SW480 (cell line): ENCODE data around the gene C9orf152.
"Not testable (repeated sequence)": the region's sequence is repeated elsewhere in the genome, so short reads cannot be mapped to it uniquely, and the experiment has no call there.

ENCODE experiments used
- DNase-seq: peaks from one replicate; pipeline ENCODE4 v3.0.0-alpha.2; 2016; ENCODE audit warnings: low spot score

Gene C9orf152, protein sequence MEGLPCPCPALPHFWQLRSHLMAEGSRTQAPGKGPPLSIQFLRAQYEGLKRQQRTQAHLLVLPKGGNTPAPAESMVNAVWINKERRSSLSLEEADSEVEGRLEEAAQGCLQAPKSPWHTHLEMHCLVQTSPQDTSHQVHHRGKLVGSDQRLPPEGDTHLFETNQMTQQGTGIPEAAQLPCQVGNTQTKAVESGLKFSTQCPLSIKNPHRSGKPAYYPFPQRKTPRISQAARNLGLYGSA

DNA sequence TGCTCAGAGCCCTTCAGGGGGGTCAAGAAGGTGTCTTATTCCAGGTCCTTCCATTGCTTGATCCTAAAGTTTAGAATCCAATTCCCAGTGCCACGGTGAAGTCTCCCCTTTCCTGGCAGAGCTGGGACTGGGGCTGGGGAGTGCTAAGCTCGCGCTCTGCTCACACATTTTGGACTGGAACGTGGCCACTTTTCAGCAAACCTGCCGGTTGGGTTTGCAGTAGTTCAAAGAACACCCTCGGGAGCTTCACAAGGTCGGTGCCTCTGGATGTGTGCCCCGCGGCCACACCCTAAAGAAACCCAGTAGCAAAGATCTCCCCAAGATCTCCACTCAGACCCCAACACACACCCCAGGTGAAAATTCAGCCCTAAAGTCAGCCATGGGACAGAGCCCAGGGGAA lies at the start of gene C9orf152:
C9orf152 (minus strand) TSS at position 129 of the 400 bp plus-strand sequence. CDS start 580 bp downstream, outside the sequence.
- no peak for DNase-seq

DNA sequence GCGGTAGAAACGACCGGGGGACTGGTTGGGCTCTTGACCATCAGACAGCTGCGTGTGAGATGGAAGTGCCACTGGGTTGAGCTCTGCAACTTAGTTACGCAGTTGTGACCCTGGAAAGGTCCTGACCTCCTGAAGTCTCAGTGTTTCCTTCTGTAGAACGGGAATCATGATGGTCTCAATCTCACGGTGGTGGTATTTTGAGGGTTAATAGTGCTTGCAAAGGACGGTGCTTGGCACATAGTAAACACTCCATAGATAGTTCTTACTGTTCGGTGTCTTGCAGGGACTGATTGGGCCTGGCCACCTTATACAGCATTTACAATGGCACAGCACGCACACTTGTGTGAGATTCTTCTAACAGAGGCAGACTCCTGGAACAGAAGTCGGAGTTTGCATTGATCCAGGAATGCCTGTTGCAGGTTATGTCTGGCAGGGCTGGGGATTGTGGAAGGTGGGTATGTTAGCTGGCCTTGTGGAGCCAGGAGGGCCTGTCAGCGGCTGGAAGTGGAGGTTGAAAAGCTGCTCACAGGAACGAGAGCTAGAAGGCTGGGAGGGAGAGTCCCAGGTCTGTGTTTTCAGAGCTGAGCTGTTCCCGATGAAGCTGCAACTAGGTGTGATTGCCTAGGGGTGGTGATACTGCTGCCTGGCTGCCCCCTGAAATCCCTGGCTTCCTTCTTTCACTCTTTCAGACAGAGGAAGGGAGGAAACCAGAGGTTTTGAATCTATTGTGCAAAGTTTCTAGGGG lies 49.3 kb upstream of the C9orf152 start:
- peak; percentile 46 for DNase-seq

DNA sequence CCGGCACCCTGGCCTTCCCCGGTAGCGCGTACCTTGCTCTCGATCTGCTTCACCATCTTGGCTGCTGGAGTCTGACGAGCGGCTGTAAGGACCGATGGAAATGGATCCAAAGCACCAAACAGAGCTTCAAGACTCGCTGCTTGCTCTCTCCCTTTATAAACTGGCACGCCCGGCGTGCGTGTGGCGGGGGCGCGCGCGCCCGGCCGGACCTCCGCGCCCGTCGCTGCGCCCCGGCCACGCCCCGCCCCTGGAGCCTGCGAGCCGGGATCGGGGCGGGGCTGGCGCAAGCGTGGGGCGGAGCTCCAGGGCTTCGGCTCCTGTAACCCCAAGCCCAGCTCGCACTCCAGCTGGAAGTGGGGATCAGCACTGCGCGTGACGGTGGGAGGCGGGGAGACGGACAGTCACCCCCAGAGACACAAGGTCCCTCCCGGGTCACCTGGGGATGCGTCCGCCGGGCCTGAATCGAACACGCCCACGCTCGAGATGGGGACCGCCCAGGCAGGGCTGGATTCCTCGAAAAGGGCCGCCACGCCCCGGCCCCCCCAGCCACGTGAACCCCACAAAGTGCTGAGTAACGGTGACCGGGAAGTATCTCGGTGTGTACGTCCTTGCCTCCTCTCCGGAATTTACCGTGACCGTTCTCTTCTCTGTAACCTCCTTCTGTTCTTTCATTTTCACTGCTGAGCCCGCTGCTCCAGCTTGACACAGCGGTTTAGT lies 48.6 kb upstream of the C9orf152 start, which contains the start of gene TXN:
TXN (minus strand) TSS at position 128 of the 717 bp plus-strand sequence; CDS start at position 56, 72 bp downstream.
- DNase-seq: peak; percentile 91

DNA sequence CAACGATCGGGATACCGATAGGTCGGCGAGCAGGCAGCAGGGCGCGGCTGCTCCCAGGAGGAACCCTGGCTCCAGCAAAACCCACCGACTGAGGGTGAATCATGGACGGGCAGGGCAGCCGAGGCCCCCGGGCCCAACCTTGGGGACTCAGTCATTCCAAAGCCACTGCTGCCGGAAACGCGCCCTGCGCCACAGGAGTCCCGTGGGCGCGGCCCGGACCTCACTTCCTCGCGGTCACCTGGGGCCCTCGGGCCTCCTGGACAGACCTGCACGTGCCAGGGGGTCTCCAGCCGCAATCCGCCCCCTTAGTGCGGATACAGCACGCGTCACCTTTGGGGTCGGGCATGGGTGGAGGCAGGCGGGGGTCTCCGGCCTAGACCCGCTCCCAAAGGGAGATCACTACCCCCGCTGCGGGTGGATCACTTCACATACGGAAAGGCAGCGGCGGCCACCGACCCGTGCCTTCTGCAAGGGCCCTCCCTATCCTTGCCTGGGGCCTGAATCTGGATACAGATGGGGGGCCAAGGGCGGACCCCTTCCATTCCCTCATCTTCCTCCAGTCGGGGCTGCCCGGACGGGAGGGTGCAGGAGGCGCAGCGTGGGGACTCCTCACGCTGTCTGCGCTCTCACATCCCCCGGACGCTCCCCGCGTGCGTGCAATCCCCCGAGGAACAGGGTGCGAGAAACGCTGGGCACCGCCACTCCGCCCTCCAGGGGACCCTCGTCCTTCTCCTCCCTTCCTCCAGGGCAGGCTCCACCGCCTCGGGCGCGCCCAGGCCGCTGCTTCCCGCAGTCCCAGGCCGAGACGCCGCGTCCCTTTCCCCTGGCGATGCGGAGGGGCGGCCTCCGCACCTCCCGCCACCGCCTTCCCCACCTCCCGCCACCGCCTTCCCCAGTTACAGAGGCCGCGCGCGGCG lies 47.8 kb upstream of the C9orf152 start:
- DNase-seq: peak; percentile 72

DNA sequence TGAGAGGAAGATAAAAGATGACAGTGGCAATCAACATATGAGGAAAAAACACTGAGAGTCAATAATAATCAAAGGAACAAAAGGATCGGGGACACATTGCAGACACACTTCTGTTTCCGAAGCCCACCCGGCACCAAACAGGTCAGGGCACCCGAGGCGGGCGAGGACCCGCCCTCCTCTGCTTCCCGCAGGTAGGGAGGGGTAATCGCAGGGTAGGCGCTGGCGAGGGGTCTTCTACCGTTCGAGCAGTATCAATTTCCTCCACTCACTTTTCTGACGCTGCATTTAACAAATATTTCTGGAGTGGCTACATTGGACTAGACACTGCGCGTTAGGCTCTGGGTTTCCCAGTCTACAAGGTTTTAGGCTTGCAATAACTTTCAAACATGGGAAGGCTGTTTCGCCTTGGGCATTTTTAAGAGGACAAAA lies 47.1 kb upstream of the C9orf152 start:
- no peak for DNase-seq

DNA sequence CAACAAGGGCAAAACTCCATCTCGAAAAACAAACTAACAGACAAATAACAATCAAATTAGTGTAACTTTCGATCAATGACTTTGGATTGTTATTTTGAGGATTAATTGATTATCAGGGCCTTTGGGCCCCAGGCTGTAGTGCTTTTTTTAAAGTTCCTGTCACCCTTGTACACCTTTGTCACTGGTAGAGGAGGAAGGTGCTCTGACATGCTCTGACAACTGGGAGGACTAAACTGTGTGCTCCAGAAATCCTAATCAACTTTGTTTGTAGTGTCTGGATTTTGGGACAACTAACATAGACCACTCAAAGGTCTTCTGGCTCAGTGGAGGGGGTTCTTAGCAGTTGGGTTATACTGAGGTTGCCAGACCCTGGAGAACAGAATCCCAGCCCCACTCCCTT lies 46.5 kb upstream of the C9orf152 start:
- no peak for DNase-seq

DNA sequence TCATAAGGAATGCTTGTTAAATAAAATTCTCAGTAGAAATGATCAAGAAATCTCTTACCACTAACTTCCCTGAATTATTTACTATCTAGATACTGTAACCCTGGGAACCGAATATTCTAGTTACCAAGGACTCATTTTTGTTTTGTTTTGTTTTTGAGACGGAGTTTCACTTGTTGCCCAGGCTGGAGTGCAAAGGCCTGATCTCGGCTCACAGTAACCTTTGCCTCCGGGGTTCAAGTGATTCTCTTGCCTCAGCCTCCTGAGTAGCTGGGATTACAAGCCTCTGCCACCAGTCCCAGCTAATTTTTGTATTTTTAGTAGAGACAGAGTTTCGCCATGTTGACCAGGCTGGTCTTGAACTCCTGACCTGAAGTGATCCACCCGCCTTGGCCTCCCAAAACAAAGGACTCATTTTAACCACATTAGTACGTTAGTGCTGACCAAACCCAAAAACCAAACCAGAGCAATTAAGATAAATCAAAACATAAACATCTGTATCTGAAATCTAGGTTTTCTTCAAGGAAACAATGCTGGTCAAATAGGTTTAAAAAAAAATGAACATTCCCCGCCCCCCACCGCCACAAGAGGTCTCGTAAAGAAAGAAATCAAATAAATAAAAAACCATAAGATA lies 44.7 kb upstream of the C9orf152 start:
- no peak for DNase-seq

DNA sequence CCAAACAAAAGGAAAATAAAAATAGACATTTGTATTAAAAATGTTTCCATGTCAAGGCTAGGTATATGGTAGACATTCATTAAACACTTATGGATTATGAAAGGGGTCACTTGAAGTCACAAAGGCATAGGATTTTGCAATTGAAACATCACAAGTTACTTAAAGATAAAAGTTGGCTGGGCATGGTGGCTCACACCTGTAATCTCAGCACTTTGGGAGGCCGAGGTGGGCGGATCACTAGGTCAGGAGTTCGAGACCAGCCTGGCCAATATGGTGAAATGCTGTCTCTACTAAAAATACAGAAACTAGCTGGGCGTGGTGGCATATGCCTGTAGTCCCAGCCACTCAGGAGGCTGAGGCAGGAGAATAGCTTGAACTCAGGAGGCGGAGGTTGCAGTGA lies 43.8 kb upstream of the C9orf152 start:
- not testable (repeated sequence) for DNase-seq

DNA sequence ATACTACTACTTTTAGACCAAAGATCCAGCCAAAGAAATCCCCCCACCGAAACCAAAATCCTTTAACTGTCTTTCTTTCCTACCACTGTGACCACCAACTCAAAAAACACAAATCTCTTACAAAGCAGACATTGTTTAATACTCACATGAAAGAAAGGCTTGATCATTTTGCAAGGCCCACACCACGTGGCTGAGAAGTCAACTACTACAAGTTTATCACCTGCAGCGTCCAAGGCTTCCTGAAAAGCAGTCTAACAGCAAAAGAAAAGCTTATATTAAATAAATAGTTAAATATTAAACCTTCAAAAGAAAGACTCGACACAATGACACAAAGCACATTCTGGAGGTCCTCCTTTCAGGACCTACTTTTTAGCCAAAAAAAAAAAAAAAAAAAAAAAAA lies 43.3 kb upstream of the C9orf152 start:
- DNase-seq: no peak

DNA sequence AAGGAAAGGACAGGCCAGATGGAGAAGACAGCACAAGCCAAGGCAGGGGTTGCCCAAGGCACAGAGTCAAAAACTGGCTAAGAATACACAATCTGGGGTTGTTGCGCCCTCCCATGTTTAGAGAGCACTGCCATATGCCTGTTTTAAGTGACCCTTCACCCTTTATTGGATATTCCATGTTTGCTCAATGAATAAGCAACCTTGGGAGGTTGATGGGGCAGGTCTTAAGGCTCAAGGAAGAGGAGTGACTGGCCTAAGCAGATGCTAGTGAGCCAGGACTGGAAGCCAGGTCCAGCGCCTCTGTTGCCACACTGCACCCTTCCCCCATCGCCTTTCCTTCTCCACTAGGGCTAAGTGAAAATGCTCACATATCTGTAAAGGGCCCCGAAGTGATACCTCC lies 41.6 kb upstream of the C9orf152 start:
- no peak for DNase-seq

DNA sequence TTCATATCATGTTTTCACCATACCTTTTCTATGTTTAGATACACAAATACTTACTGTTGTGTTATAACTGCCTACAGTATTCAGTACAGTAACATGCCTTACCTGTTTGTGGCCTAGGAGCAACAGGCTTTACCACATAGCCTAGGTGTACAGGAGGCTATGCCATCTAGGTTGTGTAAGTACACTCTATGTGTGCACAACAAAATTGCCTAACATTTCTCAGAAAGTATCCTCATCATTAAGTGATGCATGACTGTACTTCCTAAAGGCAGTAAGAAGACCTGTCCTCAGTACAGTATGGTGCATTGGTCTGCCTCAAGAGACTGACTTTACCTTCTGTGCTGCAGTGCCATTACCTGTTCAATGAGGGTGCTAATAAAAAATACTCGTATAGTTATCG lies 40.4 kb upstream of the C9orf152 start:
- DNase-seq: no peak

DNA sequence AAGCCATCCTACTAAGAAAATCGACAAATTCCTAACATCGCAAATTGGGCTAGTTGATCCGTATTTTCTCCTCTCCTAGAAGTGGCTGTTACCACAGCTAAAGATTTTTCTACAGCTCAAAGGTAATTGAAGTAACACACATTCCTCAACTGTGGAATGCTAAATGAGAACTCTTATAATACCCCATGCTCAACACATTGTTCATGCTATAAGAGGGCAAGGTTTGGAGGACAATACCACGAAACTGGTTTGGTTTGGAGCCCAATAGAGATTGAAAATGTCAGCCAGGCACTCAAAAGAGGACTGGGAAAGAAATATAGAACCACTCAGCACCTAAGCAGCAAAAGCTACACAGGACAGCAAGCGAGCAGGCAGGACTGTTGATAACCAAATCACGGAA lies 38.3 kb upstream of the C9orf152 start:
- DNase-seq: no peak

DNA sequence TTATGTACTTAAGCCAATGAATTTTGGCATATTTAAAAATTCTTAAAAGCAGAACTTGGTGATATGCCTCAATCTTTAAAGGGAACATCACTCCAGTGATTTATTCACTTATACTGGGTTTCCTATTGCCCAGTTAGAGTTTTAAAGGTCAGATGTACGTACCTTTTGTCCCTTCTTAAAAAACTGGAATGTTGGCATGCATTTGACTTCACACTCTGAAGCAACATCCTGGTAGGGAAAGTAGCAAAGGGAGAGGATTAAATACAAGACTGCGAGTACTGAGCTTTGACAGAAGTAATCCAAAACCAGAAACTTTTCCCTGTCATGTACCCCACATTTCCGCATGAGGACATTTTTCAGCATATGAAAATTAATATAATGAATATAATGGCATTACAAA lies 36.7 kb upstream of the C9orf152 start:
- no peak for DNase-seq

DNA sequence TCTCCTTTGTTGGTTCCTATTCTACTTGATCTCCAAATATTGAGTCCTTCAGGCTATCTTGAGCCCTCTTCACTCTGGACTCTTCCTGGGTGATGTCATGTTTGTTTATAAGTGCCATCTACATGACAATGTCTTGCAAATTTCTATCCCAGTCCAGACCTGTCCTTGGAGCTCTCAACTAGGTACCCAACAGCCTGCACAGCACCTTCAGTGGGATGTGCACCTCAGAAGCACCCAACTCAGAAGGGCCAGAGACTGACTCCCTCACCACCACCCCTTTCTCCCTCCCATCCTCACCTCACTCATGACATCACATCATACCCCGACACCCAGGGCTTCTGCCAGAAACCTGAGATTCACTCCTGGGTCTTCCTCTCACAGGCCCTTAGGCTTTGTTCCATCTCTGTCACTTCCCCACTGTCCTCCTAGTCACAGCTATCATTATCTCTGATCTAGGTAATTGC lies 33.9 kb upstream of the C9orf152 start:
- no peak for DNase-seq

DNA sequence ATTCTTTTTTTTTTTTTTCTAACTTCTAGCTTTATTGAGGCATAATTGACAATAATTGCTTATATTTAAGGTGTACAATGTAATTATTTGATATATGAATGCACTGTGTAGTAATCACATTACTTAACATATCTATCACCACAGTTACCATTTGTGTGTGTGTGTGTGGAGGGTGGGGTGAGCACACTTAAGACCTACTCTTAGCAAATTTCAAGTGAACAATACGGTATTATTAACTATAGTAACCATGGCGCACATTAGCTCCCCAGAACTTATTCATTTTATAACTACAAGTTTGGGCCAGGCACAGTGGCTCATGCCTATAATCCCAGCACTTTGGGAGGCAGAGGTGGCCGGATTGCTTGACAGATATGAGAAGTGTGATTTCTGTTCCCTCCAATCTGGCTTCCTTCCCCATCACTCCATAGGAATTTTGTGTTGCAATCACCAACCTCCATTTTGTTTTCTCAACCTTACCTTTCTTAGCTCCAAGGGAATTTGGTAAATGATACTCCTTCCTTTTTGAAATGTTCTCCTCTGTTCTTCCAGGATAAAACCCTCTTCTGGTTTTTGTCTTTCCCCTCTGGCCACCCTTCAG lies 33.4 kb upstream of the C9orf152 start:
- no peak for DNase-seq

DNA sequence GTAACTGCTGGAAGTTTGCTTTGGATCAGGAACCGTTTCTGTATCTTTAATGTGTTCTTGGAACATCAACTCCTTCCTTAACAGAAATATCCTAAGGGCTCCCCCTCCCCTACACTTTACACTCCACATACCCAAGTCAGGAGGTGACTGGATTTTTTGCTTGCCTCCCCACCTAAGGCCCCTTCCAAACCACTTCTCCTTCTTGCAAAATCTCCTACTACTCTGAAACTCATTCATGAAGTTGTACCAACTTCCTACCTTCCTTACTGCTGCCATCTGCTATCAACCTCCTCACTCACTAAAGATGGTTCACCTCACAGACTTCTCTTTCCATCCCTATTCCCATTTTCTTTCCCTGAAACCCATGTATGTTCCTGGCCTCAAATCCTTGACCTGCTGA lies 32.2 kb upstream of the C9orf152 start:
- DNase-seq: no peak

DNA sequence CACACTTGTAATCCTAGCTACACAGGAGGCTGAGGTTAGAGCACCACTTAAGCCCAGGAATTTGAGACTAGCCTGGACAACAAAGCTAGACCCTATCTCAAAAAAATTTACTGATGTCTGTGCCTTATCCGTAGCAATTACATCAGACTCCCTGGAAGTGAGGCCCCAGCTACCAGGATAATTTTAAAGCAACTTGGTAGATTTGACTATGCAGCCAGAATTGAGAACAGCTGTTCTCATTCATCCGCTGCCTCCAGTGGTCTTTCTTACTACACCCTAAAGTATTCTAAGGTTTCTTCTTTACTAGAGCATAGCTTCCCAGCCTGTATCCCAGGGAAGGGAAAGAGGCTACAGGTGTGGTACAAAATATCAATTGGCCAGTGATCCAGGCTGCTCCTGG lies 20.4 kb upstream of the C9orf152 start:
- no peak for DNase-seq

DNA sequence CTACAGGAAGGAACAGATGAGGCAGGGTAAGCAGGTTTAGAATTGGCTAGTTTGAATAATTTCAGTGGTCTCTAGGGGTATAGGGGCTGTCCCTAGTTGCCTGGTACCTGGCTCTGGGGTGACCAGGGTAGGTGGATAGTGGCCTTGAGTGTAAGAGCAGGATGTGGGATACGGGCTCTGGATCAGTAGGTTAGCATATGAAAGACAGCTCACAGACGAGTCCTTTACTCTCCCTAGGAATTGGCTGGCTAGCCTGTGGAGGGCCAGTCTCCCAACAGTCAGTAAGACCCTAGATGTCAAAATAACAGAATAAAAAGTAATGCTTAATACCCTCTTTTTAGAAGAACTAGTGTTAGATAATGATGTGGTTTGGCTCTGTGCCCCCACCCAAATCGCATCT lies 16.6 kb upstream of the C9orf152 start:
- DNase-seq: no peak

DNA sequence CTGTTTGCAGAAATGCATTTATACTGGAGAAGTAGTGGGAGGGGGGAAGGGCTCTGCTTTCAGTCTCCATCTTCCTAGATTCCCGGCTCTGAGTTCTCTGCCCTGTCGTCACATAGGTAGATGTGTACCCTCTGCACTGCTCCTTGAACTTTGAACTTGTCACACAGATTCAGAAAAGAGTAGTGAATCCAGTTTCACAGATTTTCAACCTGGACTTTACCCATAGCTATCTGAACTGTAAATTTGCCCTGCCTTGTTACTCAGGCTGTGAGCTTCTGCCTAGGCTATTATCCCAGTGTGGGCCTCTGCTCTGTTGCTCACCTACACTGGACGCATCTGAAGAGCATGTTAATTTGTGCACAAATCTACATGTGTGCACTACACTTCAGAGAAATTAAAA lies 12.8 kb upstream of the C9orf152 start:
- DNase-seq: no peak

DNA sequence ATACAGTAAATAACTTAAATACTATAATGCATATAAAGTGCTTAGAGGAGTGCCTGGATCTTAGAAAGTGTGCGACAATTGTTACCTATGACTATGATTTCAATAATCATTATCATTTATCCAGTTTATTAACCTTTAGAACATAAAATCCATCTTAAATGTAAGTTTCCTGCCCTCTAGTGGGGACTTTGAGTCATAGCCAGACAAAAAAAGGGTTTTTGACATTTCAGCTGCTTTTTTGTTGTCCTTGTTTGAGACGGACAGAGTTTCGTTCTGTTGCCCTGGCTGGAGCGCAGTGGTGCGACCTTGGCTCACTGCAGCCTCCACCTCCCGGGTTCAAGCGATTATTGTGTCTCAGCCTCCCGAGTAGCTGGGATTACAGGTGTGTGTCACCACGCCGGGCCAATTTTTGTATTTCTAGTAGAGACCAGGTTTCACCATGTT lies 9.7 kb upstream of the C9orf152 start:
- DNase-seq: peak; percentile 51
